MV-4-11 (cell line): ENCODE measurements around the gene ARL5B.

Source experiments
- DNase-seq: peaks from one replicate; lab custom pipeline; 2025; lab: John Stamatoyannopoulos, UW

The ARL5B gene

GRCh38 chr10:18658271-18659124, 733 bp upstream of the ARL5B start:
- peak; percentile 47 for DNase-seq

- DNase-seq, result no peak
These were observed 746 bp downstream of the ARL5B start for GRCh38 chr10:18659819-18660535.

- DNase-seq, result no peak
These were observed 1.7 kb downstream of the ARL5B start for GRCh38 chr10:18660816-18661431.

- no peak for DNase-seq
These were observed 5.7 kb downstream of the ARL5B start for GRCh38 chr10:18664841-18665478.

- no peak for DNase-seq
These were observed 6.8 kb downstream of the ARL5B start for GRCh38 chr10:18665815-18666558.

- no peak for DNase-seq
These were observed 7.6 kb downstream of the ARL5B start for GRCh38 chr10:18666810-18667209.

- DNase-seq, result no peak
These were observed 8.8 kb downstream of the ARL5B start for GRCh38 chr10:18668026-18668425.

- DNase-seq, result no peak
These were observed 16.0 kb downstream of the ARL5B start for GRCh38 chr10:18675086-18675801.

GRCh38 chr10:18680754-18681153, 21.5 kb downstream of the ARL5B start:
- DNase-seq, result no peak

- DNase-seq, result no peak
These were observed 22.1 kb downstream of the ARL5B start for GRCh38 chr10:18681366-18681765.

GRCh38 chr10:18681971-18682411, 22.8 kb downstream of the ARL5B start:
- DNase-seq, result no peak

- DNase-seq, result no peak
These were observed 24.2 kb downstream of the ARL5B start for GRCh38 chr10:18683427-18683826.

- no peak for DNase-seq
These were observed 25.2 kb downstream of the ARL5B start for GRCh38 chr10:18684416-18684815.

GRCh38 chr10:18684953-18685352, 25.7 kb downstream of the ARL5B start:
- no peak for DNase-seq

GRCh38 chr10:18685555-18685954, 26.3 kb downstream of the ARL5B start:
- no peak for DNase-seq

GRCh38 chr10:18687195-18687594, 28.0 kb downstream of the ARL5B start:
- DNase-seq, result no peak

GRCh38 chr10:18687706-18688105, 28.5 kb downstream of the ARL5B start:
- DNase-seq, result no peak

- DNase-seq, result no peak
These were observed 30.3 kb downstream of the ARL5B start for GRCh38 chr10:18689498-18689897.

GRCh38 chr10:18690541-18690940, 31.3 kb downstream of the ARL5B start:
- DNase-seq, result no peak

GRCh38 chr10:18699849-18700840, 40.9 kb downstream of the ARL5B start:
- DNase-seq, result peak; percentile 65
